AG08396 (cell line): ENCODE results near the gene CBARP.

ENCODE experiments used
- DNase-seq: peaks from one replicate; pipeline ENCODE4 v3.0.0; 2012; ENCODE audit warnings: low spot score, mixed read lengths

CBARP gene

GRCh38 chr19:1239796-1240737 is 2.3 kb upstream of the CBARP start:
- DNase-seq: peak; percentile 100

GRCh38 chr19:1239420-1239795 is 1.6 kb upstream of the CBARP start:
- no peak for DNase-seq

GRCh38 chr19:1238369-1239303 is 831 bp upstream of the CBARP start:
- no peak for DNase-seq

- peak; percentile 77 for DNase-seq
These were observed 662 bp downstream of the CBARP start for GRCh38 chr19:1237027-1237659.

GRCh38 chr19:1236576-1236975 is 1.2 kb downstream of the CBARP start:
- DNase-seq: peak; percentile 53

GRCh38 chr19:1235625-1236538 is 1.9 kb downstream of the CBARP start:
- no peak for DNase-seq

GRCh38 chr19:1234955-1235380 is 2.8 kb downstream of the CBARP start:
- DNase-seq: no peak

GRCh38 chr19:1234051-1234954 is 3.5 kb downstream of the CBARP start:
- no peak for DNase-seq

- DNase-seq: no peak
These were observed 4.6 kb downstream of the CBARP start for GRCh38 chr19:1233115-1233667.

GRCh38 chr19:1232652-1233072 is 5.1 kb downstream of the CBARP start:
- DNase-seq: peak; percentile 68

GRCh38 chr19:1231729-1232637 is 5.8 kb downstream of the CBARP start:
- no peak for DNase-seq

GRCh38 chr19:1230783-1231489 is 6.9 kb downstream of the CBARP start:
- DNase-seq: no peak

GRCh38 chr19:1229924-1230782 is 7.7 kb downstream of the CBARP start:
- no peak for DNase-seq

GRCh38 chr19:1229056-1229923 is 8.5 kb downstream of the CBARP start:
- DNase-seq: no peak

- DNase-seq: no peak
These were observed 9.4 kb downstream of the CBARP start for GRCh38 chr19:1228161-1228957.
